ENCODE data around the gene DDX46.

DDX46 gene

DNA sequence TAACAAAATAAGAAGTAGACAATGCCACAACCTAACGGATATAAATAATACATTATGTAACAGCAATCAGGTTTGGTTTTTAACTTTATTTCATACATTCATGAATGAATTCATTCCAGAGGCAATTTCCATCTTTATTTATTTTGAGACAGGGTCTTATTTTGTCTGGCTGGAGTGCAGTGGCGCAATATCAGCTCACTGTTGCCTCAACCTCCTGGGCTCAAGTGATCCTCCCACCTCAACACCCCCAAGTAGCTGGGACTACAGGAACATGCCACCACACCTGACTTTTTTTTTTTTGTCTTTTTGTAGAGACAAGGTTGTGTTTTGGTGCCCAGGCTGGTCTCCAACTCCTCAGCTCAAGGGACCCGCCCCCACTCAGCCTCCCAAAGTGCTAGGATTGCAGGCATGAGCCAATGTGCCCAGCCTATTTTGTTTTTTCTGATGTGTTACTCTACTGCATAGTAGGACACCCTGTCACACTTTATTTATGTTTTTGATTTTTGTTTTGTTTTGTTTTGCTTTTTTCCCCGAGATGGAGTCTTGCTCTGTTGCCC, 60.9 kb downstream of the DDX46 start:
- Histone ChIP-seq H3K79me2 (ENCODE audit: low read length) (no peaks in the 10 kb centered on the region), H3K27me3 (replicated peaks; ENCODE audit: insufficient read depth, low read length) (no peaks in the 10 kb centered on the region), H2AFZ (ENCODE audit: low read length) (no peak overlapping the region), H3K9me2 (replicated peaks; ENCODE audit: insufficient read depth, low read length) (no peaks in the 10 kb centered on the region), H3K9ac (ENCODE audit: low read length) (no peak overlapping the region), H3F3A (ENCODE audit: insufficient read depth, low read length) (no peaks in the 10 kb centered on the region), H3K36me3 (replicated peaks; ENCODE audit: insufficient read depth, low read length) (peaks cover 4% of the 10 kb centered on the region; the same call in 1 of the 2 replicates), H3K4me1 (ENCODE audit: low read length) (no peaks in the 10 kb centered on the region), H3K9me3 (replicated peaks; ENCODE audit: insufficient read depth, low read length) (no peaks in the 10 kb centered on the region), H3K27ac (ENCODE audit: low read length) (no peak overlapping the region), H3K4me2 (ENCODE audit: low read depth, low read length) (no peak overlapping the region), H4K20me1 (ENCODE audit: insufficient read depth, low read length) (no peaks in the 10 kb centered on the region), H3K4me3 (ENCODE audit: low read length) (no peak overlapping the region)
- DNase-seq, result no peak
- TF ChIP-seq EZH2phosphoT487 (IDR thresholded peaks at IDR 0.05; ENCODE audit: low read length) (no peak), EZH2 (optimal IDR thresholded peaks at IDR 0.05; ENCODE audit: low read depth, low read length) (no peak)
- TF ChIP-seq, protein P1, sequence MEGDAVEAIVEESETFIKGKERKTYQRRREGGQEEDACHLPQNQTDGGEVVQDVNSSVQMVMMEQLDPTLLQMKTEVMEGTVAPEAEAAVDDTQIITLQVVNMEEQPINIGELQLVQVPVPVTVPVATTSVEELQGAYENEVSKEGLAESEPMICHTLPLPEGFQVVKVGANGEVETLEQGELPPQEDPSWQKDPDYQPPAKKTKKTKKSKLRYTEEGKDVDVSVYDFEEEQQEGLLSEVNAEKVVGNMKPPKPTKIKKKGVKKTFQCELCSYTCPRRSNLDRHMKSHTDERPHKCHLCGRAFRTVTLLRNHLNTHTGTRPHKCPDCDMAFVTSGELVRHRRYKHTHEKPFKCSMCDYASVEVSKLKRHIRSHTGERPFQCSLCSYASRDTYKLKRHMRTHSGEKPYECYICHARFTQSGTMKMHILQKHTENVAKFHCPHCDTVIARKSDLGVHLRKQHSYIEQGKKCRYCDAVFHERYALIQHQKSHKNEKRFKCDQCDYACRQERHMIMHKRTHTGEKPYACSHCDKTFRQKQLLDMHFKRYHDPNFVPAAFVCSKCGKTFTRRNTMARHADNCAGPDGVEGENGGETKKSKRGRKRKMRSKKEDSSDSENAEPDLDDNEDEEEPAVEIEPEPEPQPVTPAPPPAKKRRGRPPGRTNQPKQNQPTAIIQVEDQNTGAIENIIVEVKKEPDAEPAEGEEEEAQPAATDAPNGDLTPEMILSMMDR (IDR thresholded peaks at IDR 0.05; ENCODE audit: low read length), result no peak

DNA sequence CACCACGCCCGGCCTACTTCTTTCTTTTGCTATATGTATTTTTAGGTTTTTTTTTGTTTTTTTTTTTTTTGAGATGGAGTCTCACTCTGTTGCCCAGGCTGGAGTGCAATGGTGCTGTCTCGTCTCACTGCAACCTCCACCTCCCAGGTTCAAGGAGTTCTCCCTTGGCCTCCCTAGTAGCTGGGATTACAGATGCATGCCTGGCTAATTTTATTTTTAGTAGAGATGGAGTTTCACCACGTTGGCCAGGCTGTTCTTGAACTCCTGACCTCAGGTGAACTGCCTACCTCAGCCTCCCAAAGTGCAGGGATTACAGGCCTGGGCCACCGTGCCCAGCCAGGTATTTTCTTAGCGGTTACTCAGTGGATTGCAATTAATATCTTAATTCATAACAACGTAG, 63.3 kb downstream of the DDX46 start:
- no peak for DNase-seq
- Histone ChIP-seq H3K79me2 (ENCODE audit: low read length) (no peaks in the 10 kb centered on the region), H3K9ac (ENCODE audit: low read length) (no peak overlapping the region)

GRCh38 chr5:134824681-134825080, 66.1 kb downstream of the DDX46 start:
- no peaks in the 10 kb centered on the region for H3K79me2 ChIP-seq (ENCODE audit: low read length)
- no peak overlapping the region for H2AFZ ChIP-seq (ENCODE audit: low read length)
- no peaks in the 10 kb centered on the region for H3F3A ChIP-seq (ENCODE audit: insufficient read depth, low read length)
- no peaks in the 10 kb centered on the region for H3K9me2 ChIP-seq (replicated peaks; ENCODE audit: insufficient read depth, low read length)
- H3K9ac ChIP-seq (ENCODE audit: low read length), result no peak overlapping the region
- H4K20me1 ChIP-seq (ENCODE audit: insufficient read depth, low read length), result no peaks in the 10 kb centered on the region
- H3K36me3 ChIP-seq (replicated peaks; ENCODE audit: insufficient read depth, low read length), result peaks cover 7% of the 10 kb centered on the region; the same call in 1 of the 2 replicates
- DNase-seq, result no peak
- H3K4me1 ChIP-seq (ENCODE audit: low read length), result no peaks in the 10 kb centered on the region
- H3K4me2 ChIP-seq (ENCODE audit: low read depth, low read length), result no peak overlapping the region
- no peaks in the 10 kb centered on the region for H3K9me3 ChIP-seq (replicated peaks; ENCODE audit: insufficient read depth, low read length)
- no peak overlapping the region for H3K27ac ChIP-seq (ENCODE audit: low read length)
- no peak overlapping the region for H3K4me3 ChIP-seq (ENCODE audit: low read length)
- H3K27me3 ChIP-seq (replicated peaks; ENCODE audit: insufficient read depth, low read length), result no peaks in the 10 kb centered on the region
- TF ChIP-seq, protein P1 (IDR thresholded peaks at IDR 0.05; ENCODE audit: low read length), result no peak
- TF ChIP-seq EZH2phosphoT487 (IDR thresholded peaks at IDR 0.05; ENCODE audit: low read length) (no peak), EZH2 (optimal IDR thresholded peaks at IDR 0.05; ENCODE audit: low read depth, low read length) (no peak)

More for the DNA sequence above, 63.3 kb downstream of the DDX46 start:
- Histone ChIP-seq H3K27me3 (replicated peaks; ENCODE audit: insufficient read depth, low read length) (no peaks in the 10 kb centered on the region), H3K9me2 (replicated peaks; ENCODE audit: insufficient read depth, low read length) (no peaks in the 10 kb centered on the region), H2AFZ (ENCODE audit: low read length) (no peak overlapping the region), H3K36me3 (replicated peaks; ENCODE audit: insufficient read depth, low read length) (peaks cover 4% of the 10 kb centered on the region; the same call in 1 of the 2 replicates), H3K9me3 (replicated peaks; ENCODE audit: insufficient read depth, low read length) (no peaks in the 10 kb centered on the region), H4K20me1 (ENCODE audit: insufficient read depth, low read length) (no peaks in the 10 kb centered on the region), H3K4me1 (ENCODE audit: low read length) (no peaks in the 10 kb centered on the region), H3K27ac (ENCODE audit: low read length) (no peak overlapping the region), H3F3A (ENCODE audit: insufficient read depth, low read length) (no peaks in the 10 kb centered on the region), H3K4me2 (ENCODE audit: low read depth, low read length) (no peak overlapping the region), H3K4me3 (ENCODE audit: low read length) (no peak overlapping the region)
- TF ChIP-seq EZH2 (optimal IDR thresholded peaks at IDR 0.05; ENCODE audit: low read depth, low read length) (no peak), EZH2phosphoT487 (IDR thresholded peaks at IDR 0.05; ENCODE audit: low read length) (no peak)
- TF ChIP-seq, protein P1 (IDR thresholded peaks at IDR 0.05; ENCODE audit: low read length), result no peak

All from MM.1S (cell line).